A549 (cell line): ENCODE results near the gene CDKN2A. TPM values are rescaled to one million over a fixed set of nuclear protein-coding genes. Genes with fewer than 3 reads are reported as not detected.

Experiments used
- ATAC-seq, 2 experiments: fragments of 200-7000 bp in 1 of 2; fragments of >200 bp in 1 of 2; cut with Nextera tagmentation in 1 of 2; cut with Tn5 transposase in 1 of 2; 3 replicates each; pipeline versions ENCODE4 v1.8.0 to v1.9.1; 2018 to 2020; ENCODE audit warnings: mild to moderate bottlenecking in 1 of 2, moderate library complexity in 1 of 2
- CTCF ChIA-PET: fragments of 300-600 bp; sonication (Branson Sonifier 250); formaldehyde crosslinking; extraction: SDS; loops from one replicate; lab custom pipeline; 2021; ENCODE audit warnings: antibody characterized with exemption, inconsistent platforms; lab: Yijun Ruan, JAX
- POLR2A ChIA-PET: fragments of 350-600 bp; formaldehyde crosslinking; extraction: SDS; loops from one replicate; lab custom pipeline; 2021; ENCODE audit warnings: antibody characterized with exemption, inconsistent platforms; lab: Yijun Ruan, JAX
- DNase-seq, 2 experiments: peaks; one replicate each; pipeline versions ENCODE4 v3.0.0 to v3.0.0-alpha.2; 2011 to 2016; ENCODE audit warnings: low read depth in 1 of 2, low spot score in 1 of 2
- FAIRE-seq: peaks from 2 replicates; lab custom pipeline; 2011; peaks lifted over from hg19 to GRCh38; lab: Jason Lieb, UNC
- H3K27ac ChIP-seq, 2 experiments: fragments of >200 bp; sonication (Bioruptor Twin); formaldehyde crosslinking; 3 replicates each; pipeline ENCODE4 v1.5.1; 2016 to 2017
- H3K4me1 ChIP-seq: fragments of >200 bp; sonication (Bioruptor Twin); formaldehyde crosslinking; 3 replicates; pipeline ENCODE4 v1.6.1; 2016
- H3K4me2 ChIP-seq: fragments of >200 bp; sonication (Bioruptor Twin); formaldehyde crosslinking; 3 replicates; pipeline ENCODE4 v1.6.1; 2016
- H3K4me3 ChIP-seq: fragments of >200 bp; sonication (Bioruptor Twin); formaldehyde crosslinking; 3 replicates; pipeline ENCODE4 v1.5.1; 2016
- H3K9me3 ChIP-seq: fragments of >200 bp; sonication (Bioruptor Twin); formaldehyde crosslinking; 3 replicates; pipeline ENCODE4 v1.6.1; 2016
- BHLHE40 ChIP-seq: IDR thresholded peaks from 2 replicates; pipeline ENCODE4 v1.6.1; 2012; ENCODE audit warnings: low read depth, low read length, inconsistent platforms
- EHMT2 ChIP-seq: fragments of 200-600 bp; sonication (generic); IDR thresholded peaks from 2 replicates; pipeline ENCODE4 v1.6.1; 2016; ENCODE audit warnings: antibody characterized with exemption, low read depth, mild to moderate bottlenecking, moderate library complexity
- ESRRA ChIP-seq: fragments of 150-350 bp; IDR thresholded peaks from 2 replicates; pipeline ENCODE4 v1.6.1; 2014; ENCODE audit warnings: mild to moderate bottlenecking, low read length, borderline replicate concordance
- FOSL2 ChIP-seq, 2 experiments: fragments of 450-650 bp in 1 of 2; fragments of >200 bp in 1 of 2; sonication (Bioruptor Twin) in 1 of 2; formaldehyde crosslinking; IDR thresholded peaks; 2 replicates each; pipeline versions ENCODE4 v1.5.0 to v1.6.1; 2016 to 2020; ENCODE audit warnings: mild to moderate bottlenecking in 1 of 2, moderate library complexity in 1 of 2
- HOXA7 ChIP-seq: fragments of 250-450 bp; sonication (Bioruptor Pico); IDR thresholded peaks from 2 replicates; pipeline ENCODE4 v1.5.0; 2020; ENCODE audit warnings: mild to moderate bottlenecking, moderate library complexity
- HOXB5 ChIP-seq: fragments of 250-450 bp; sonication (Bioruptor Pico); IDR thresholded peaks from 2 replicates; pipeline ENCODE4 v1.5.0; 2020; ENCODE audit warnings: mild to moderate bottlenecking, moderate library complexity
- JUN ChIP-seq, 2 experiments: fragments of >200 bp; sonication (Bioruptor Twin); formaldehyde crosslinking; IDR thresholded peaks; 2 replicates in 1 of 2; 3 replicates in 1 of 2; pipeline ENCODE4 v1.6.1; 2016 to 2017
- NFE2L2 ChIP-seq: fragments of 150-350 bp; conservative IDR thresholded peaks from 2 replicates; pipeline ENCODE4 v1.6.1; 2014; ENCODE audit warnings: low read length
- PHF8 ChIP-seq: fragments of 200-600 bp; sonication (generic); IDR thresholded peaks from 2 replicates; pipeline ENCODE4 v1.6.1; 2016; ENCODE audit warnings: low read depth, mild to moderate bottlenecking, antibody characterized with exemption, moderate library complexity, borderline replicate concordance
- RAD21 ChIP-seq, 2 experiments: fragments of >200 bp in 1 of 2; sonication (Bioruptor Twin) in 1 of 2; formaldehyde crosslinking in 1 of 2; IDR thresholded peaks in 1 of 2; conservative IDR thresholded peaks in 1 of 2; 2 replicates in 1 of 2; 3 replicates in 1 of 2; pipeline ENCODE4 v1.6.1; 2012 to 2018; ENCODE audit warnings: inconsistent platforms in 1 of 2
- RCOR1 ChIP-seq: fragments of 150-350 bp; IDR thresholded peaks from 2 replicates; pipeline ENCODE4 v1.6.1; 2014; ENCODE audit warnings: antibody characterized with exemption, low read length, low read depth
- RFX5 ChIP-seq: fragments of 450-650 bp; IDR thresholded peaks from 2 replicates; pipeline ENCODE4 v1.7.1; 2014; ENCODE audit warnings: antibody characterized with exemption, mild to moderate bottlenecking, moderate library complexity
- SREBF2 ChIP-seq: fragments of 450-650 bp; IDR thresholded peaks from 2 replicates; pipeline ENCODE4 v1.6.1; 2014; ENCODE audit warnings: mild to moderate bottlenecking, moderate library complexity
- TP53 ChIP-seq: fragments of 250-450 bp; sonication (Bioruptor Pico); IDR thresholded peaks from 2 replicates; pipeline ENCODE4 v1.5.0; 2021; ENCODE audit warnings: mild to moderate bottlenecking, moderate library complexity
- ZFP36 ChIP-seq: fragments of 450-650 bp; IDR thresholded peaks from 2 replicates; pipeline ENCODE4 v1.6.1; 2014; ENCODE audit warnings: borderline replicate concordance; ENCODE audit not compliant: partially characterized antibody
- ZSCAN20 ChIP-seq: fragments of 250-450 bp; sonication (Bioruptor Pico); IDR thresholded peaks from 2 replicates; pipeline ENCODE4 v1.8.0; 2022; ENCODE audit warnings: mild to moderate bottlenecking, moderate library complexity
- WGBS: methylation state at CpG from one replicate; pipeline ENCODE4 v1.1.6; 2017; ENCODE audit errors: missing lambda C conversion rate; 5-methylcytosine and 5-hydroxymethylcytosine counted together
- polyA plus RNA-seq, 4 experiments: library from polyadenylated mRNA; depleted of rRNA in 3 of 4; stranded (reverse); fragments of >200 nt; fragmentation: RNase III in 1 of 4; extraction: RNeasy Plus Mini Kit Qiagen cat#74134 plus additional on column Dnase treatment in 1 of 4; gene quantifications; 2 replicates in 3 of 4; 3 replicates in 1 of 4; pipeline ENCODE4 v1.2.3, GENCODE V29; 2011 to 2017
- TF ChIP-seq, protein P1 (sequence below): fragments of 150-350 bp; IDR thresholded peaks from 2 replicates; pipeline ENCODE4 v1.6.1; 2014; ENCODE audit warnings: low read depth, mild to moderate bottlenecking, low read length
- TF ChIP-seq, protein P2 (sequence below): fragments of 200-600 bp; sonication (generic); IDR thresholded peaks from 2 replicates; pipeline ENCODE4 v1.6.1; 2016; ENCODE audit warnings: antibody characterized with exemption, mild to moderate bottlenecking, moderate library complexity
- TF ChIP-seq, protein P3 (sequence below): fragments of 250-450 bp; sonication (Bioruptor Pico); IDR thresholded peaks from 2 replicates; pipeline ENCODE4 v1.5.0; 2020; ENCODE audit warnings: low read depth, mild to moderate bottlenecking, moderate library complexity

The CDKN2A gene
- polyA plus RNA-seq, 2 of the 4 experiments (the other 2 are of a cell fraction): not detected

- CTCF ChIA-PET: no interaction called here
- no peak overlapping the region for H3K4me3 ChIP-seq
Observed at GRCh38 chr9:21967169-21967568, 27.0 kb downstream of the CDKN2A start.

DNA sequence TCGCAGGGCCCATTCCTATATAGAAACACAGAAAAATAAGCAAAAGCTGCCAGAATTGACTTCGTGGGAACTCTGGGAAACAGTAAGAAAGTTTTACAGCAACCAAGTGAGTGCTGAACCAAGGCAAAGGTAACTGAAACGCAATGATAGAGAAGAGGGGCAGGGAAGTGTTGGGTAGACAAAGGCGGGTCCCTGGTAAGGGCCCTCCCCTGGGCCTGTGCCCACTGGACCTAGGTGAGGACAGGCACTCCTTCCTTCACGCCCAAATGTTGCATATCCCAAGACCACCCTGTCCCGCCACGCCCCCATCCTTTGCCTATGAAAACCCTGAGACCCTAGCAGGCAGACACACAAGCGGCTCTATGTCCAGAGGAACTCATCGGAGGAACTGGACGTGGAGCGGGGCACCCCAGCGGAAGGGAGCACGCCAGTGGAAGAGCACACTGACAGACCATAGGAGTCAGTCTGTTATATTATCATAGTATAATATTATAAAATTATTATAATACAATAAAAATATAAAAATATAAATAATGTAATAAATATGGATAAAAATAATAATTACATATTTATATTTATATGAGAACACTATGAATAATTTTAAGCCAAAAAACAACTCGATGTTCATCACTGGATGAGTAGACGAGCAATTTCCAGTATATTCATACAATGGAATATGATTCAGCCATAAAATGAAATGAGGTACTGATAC lies 27.9 kb downstream of the CDKN2A start:
- DNase-seq (no peak), ATAC-seq (no peak), FAIRE-seq (no peak)
- H3K4me3 ChIP-seq: no peak overlapping the region
- POLR2A ChIA-PET: no interaction called here
- TF ChIP-seq HOXB5: no peak
- no peak for TF ChIP-seq BHLHE40
- TF ChIP-seq HOXA7 (CRISPR knock-in tag): no peak
- no peak for TF ChIP-seq FOSL2 (IDR thresholded peaks at IDR 0.05)
- TF ChIP-seq FOSL2 (CRISPR knock-in tag; IDR thresholded peaks at IDR 0.05): no peak
- no peak for TF ChIP-seq ZSCAN20 (CRISPR knock-in tag)
- TF ChIP-seq, protein P1, sequence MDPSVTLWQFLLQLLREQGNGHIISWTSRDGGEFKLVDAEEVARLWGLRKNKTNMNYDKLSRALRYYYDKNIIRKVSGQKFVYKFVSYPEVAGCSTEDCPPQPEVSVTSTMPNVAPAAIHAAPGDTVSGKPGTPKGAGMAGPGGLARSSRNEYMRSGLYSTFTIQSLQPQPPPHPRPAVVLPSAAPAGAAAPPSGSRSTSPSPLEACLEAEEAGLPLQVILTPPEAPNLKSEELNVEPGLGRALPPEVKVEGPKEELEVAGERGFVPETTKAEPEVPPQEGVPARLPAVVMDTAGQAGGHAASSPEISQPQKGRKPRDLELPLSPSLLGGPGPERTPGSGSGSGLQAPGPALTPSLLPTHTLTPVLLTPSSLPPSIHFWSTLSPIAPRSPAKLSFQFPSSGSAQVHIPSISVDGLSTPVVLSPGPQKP: no peak
- TF ChIP-seq SREBF2: no peak
- TF ChIP-seq EHMT2: no peak
- no peak for TF ChIP-seq ESRRA
- TF ChIP-seq RFX5: no peak
- no peak for TF ChIP-seq ZFP36
- no peak for TF ChIP-seq PHF8
- TF ChIP-seq, protein P2, sequence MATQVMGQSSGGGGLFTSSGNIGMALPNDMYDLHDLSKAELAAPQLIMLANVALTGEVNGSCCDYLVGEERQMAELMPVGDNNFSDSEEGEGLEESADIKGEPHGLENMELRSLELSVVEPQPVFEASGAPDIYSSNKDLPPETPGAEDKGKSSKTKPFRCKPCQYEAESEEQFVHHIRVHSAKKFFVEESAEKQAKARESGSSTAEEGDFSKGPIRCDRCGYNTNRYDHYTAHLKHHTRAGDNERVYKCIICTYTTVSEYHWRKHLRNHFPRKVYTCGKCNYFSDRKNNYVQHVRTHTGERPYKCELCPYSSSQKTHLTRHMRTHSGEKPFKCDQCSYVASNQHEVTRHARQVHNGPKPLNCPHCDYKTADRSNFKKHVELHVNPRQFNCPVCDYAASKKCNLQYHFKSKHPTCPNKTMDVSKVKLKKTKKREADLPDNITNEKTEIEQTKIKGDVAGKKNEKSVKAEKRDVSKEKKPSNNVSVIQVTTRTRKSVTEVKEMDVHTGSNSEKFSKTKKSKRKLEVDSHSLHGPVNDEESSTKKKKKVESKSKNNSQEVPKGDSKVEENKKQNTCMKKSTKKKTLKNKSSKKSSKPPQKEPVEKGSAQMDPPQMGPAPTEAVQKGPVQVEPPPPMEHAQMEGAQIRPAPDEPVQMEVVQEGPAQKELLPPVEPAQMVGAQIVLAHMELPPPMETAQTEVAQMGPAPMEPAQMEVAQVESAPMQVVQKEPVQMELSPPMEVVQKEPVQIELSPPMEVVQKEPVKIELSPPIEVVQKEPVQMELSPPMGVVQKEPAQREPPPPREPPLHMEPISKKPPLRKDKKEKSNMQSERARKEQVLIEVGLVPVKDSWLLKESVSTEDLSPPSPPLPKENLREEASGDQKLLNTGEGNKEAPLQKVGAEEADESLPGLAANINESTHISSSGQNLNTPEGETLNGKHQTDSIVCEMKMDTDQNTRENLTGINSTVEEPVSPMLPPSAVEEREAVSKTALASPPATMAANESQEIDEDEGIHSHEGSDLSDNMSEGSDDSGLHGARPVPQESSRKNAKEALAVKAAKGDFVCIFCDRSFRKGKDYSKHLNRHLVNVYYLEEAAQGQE: no peak
- no peak for TF ChIP-seq RCOR1
- no peak for TF ChIP-seq RAD21 (conservative IDR thresholded peaks at IDR 0.05 in 1 of 2, IDR thresholded peaks at IDR 0.05 in 1 of 2)
- TF ChIP-seq NFE2L2: no peak
- TF ChIP-seq, protein P3, sequence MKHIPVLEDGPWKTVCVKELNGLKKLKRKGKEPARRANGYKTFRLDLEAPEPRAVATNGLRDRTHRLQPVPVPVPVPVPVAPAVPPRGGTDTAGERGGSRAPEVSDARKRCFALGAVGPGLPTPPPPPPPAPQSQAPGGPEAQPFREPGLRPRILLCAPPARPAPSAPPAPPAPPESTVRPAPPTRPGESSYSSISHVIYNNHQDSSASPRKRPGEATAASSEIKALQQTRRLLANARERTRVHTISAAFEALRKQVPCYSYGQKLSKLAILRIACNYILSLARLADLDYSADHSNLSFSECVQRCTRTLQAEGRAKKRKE (CRISPR knock-in tag): no peak
- TF ChIP-seq TP53 (CRISPR knock-in tag): no peak
- no CpG with 5 or more reads among the region's 15 CpGs for WGBS
- H3K4me2 ChIP-seq: no peak overlapping the region
- H3K9me3 ChIP-seq: no peaks in the 10 kb centered on the region
- H3K4me1 ChIP-seq: no peaks in the 10 kb centered on the region
- H3K27ac ChIP-seq: no peak overlapping the region
- CTCF ChIA-PET: no interaction called here

More at GRCh38 chr9:21967169-21967568, 27.0 kb downstream of the CDKN2A start:
- POLR2A ChIA-PET: no interaction called here
- H3K27ac ChIP-seq: no peak overlapping the region
- H3K9me3 ChIP-seq: no peaks in the 10 kb centered on the region
- no peaks in the 10 kb centered on the region for H3K4me1 ChIP-seq
- TF ChIP-seq JUN (IDR thresholded peaks at IDR 0.05): no peak
- DNase-seq: no peak
- no CpG with 5 or more reads among the region's 19 CpGs for WGBS
- no peak for ATAC-seq
- FAIRE-seq: no peak
- H3K4me2 ChIP-seq: no peak overlapping the region
